ENCODE results near the gene GSTA3.

DNA sequence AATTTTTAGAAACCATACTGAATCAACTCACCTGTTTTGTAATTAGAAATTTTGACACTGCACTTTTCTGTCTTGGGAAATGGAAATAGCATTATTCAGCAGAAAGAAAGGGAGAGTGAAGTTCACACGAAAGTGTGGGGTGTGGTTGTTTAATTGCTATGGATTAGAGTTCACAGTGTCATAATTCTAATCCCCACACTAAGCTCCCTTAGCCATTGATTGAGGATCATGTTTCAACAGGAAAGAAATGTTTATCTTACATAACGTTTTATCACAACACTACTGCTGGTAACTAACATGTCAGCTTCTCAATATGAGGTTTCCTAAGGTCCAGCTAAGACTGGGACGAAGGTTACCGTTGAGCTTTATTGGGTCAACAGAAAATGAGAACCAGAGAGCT lies 37.5 kb downstream of the GSTA3 start:
- TF ChIP-seq EZH2 (IDR thresholded peaks at IDR 0.05; ENCODE audit: insufficient read depth, poor library complexity, severe bottlenecking) (no peak), EZH2phosphoT487 (IDR thresholded peaks at IDR 0.05; ENCODE audit: insufficient read depth, low read depth) (no peak)
